ENCODE results near the gene DENND5B.

- TF ChIP-seq POLR2AphosphoS5 (IDR thresholded peaks at IDR 0.05) = no peak
- no peak for TF ChIP-seq CTCF (IDR thresholded peaks at IDR 0.05)
Observed at GRCh38 chr12:31522607-31523006, 68.3 kb downstream of the DENND5B start.

All from stomach (tissue), 4 donors.